PFSK-1 (cell line): ENCODE results near the gene ANO9.

ENCODE experiments used
- FOXP2 ChIP-seq: optimal IDR thresholded peaks from 2 replicates; pipeline ENCODE3; 2011; ENCODE audit warnings: borderline replicate concordance, control low read depth, inconsistent platforms; ENCODE audit not compliant: insufficient read depth; ENCODE audit errors: extremely low read length, extremely low read depth
- POLR2AphosphoS5 ChIP-seq: IDR thresholded peaks from 2 replicates; pipeline ENCODE4 v1.6.1; 2012; ENCODE audit warnings: low read depth, mild to moderate bottlenecking, control low read depth, low read length, moderate library complexity
- SIN3A ChIP-seq: IDR thresholded peaks from 2 replicates; pipeline ENCODE4 v1.6.1; 2012; ENCODE audit warnings: mild to moderate bottlenecking, low read length, moderate library complexity, borderline replicate concordance; ENCODE audit not compliant: insufficient read depth
- TAF1 ChIP-seq: IDR thresholded peaks from 2 replicates; pipeline ENCODE4 v1.6.1; 2012; ENCODE audit warnings: low read length, control low read depth, borderline replicate concordance; ENCODE audit not compliant: insufficient read depth
- TF ChIP-seq, protein P1 (sequence below), 2 experiments: IDR thresholded peaks; 2 replicates each; pipeline versions ENCODE4 v1.6.1 to v1.8.0; 2011 to 2012; ENCODE audit warnings: low read depth in 2 of 2, low read length in 2 of 2, control low read depth in 1 of 2, inconsistent platforms in 1 of 2, mild to moderate bottlenecking in 1 of 2, moderate library complexity in 1 of 2; ENCODE audit not compliant: insufficient read depth in 1 of 2

GRCh38 chr11:408154-409007 lies 33.4 kb downstream of the ANO9 start:
- no peak for TF ChIP-seq POLR2AphosphoS5
- TF ChIP-seq TAF1, result no peak
- TF ChIP-seq, protein P1, sequence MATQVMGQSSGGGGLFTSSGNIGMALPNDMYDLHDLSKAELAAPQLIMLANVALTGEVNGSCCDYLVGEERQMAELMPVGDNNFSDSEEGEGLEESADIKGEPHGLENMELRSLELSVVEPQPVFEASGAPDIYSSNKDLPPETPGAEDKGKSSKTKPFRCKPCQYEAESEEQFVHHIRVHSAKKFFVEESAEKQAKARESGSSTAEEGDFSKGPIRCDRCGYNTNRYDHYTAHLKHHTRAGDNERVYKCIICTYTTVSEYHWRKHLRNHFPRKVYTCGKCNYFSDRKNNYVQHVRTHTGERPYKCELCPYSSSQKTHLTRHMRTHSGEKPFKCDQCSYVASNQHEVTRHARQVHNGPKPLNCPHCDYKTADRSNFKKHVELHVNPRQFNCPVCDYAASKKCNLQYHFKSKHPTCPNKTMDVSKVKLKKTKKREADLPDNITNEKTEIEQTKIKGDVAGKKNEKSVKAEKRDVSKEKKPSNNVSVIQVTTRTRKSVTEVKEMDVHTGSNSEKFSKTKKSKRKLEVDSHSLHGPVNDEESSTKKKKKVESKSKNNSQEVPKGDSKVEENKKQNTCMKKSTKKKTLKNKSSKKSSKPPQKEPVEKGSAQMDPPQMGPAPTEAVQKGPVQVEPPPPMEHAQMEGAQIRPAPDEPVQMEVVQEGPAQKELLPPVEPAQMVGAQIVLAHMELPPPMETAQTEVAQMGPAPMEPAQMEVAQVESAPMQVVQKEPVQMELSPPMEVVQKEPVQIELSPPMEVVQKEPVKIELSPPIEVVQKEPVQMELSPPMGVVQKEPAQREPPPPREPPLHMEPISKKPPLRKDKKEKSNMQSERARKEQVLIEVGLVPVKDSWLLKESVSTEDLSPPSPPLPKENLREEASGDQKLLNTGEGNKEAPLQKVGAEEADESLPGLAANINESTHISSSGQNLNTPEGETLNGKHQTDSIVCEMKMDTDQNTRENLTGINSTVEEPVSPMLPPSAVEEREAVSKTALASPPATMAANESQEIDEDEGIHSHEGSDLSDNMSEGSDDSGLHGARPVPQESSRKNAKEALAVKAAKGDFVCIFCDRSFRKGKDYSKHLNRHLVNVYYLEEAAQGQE (IDR thresholded peaks at IDR 0.05; ENCODE audit: insufficient read depth in 1 of 2, low read depth in 2 of 2, low read length in 2 of 2), result no peak
- TF ChIP-seq SIN3A, result no peak
- TF ChIP-seq FOXP2, result no peak
